Right ventricle myocardium inferior (tissue), 1 donor: ENCODE data around the gene ZFYVE28. TPM values are rescaled to one million over a fixed set of nuclear protein-coding genes. Genes with fewer than 3 reads are reported as not detected.

Source experiments
- ATAC-seq: fragments of 200-7000 bp; cut with Tn5 transposase; one replicate; pipeline ENCODE4 v1.9.1; 2020; ENCODE audit warnings: mild to moderate bottlenecking, moderate library complexity
- DNase-seq: peaks from one replicate; pipeline ENCODE4 v3.0.0; 2021; ENCODE audit errors: missing footprints
- intact Hi-C: fragments of 100-400 bp; cut with DNase I; formaldehyde crosslinking; loops from one replicate; pipeline ENCODE4 v1.11.0; 2022
- total RNA-seq: library from RNA; stranded (reverse); fragmentation: NEBNext Ultra II Directional; extraction: Animal tissue kit (Norgen Biotek cat#: 25700); gene quantifications from one replicate; pipeline ENCODE4 v1.2.1, GENCODE V29; 2021
- donor health status: DM: no; HTN: yes; CAD: no; lungs with severe emphysema.

ZFYVE28 gene
- total RNA-seq, 1 donor from 2014 or later = 6.5 TPM

GRCh38 chr4:2304877-2305561, 113.4 kb downstream of the ZFYVE28 start:
- DNase-seq (no peak), ATAC-seq (no peak)
- intact Hi-C loops = no loop called here

DNA sequence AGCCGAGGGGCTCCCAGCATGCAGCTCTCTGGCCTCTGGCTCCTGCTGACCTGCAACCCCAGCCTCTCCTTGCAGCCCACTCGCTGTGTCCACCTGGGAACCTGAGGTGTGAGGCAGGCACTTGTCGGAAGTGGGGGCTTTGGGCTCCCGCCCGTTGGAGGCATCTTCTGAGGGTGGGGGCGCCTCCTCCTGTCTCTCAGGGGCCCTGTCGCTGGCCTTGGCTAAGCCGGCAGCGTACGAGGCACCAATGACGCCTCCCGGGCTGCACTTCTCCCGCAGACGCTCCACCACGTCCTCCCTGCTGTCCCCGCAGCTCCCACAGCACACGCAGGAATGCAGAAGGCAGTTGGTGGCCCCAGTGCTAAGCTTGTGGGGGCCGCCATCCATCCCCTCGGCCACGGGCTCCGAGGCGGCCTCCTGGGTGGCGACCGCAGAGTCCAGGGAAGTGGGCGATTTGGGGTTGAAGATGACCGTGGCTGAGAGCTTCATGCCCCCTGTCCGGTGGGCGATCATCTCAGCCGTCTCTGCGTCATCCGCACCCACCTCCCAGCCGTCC, 114.0 kb downstream of the ZFYVE28 start:
- intact Hi-C loops = no loop called here
- DNase-seq (no peak), ATAC-seq (no peak)

- no peak for DNase-seq
- intact Hi-C loops = no loop called here
- no peak for ATAC-seq
Observed at GRCh38 chr4:2303686-2304320, 114.6 kb downstream of the ZFYVE28 start.

GRCh38 chr4:2303121-2303685, 115.2 kb downstream of the ZFYVE28 start:
- intact Hi-C loops = no loop called here
- no peak for DNase-seq

DNA sequence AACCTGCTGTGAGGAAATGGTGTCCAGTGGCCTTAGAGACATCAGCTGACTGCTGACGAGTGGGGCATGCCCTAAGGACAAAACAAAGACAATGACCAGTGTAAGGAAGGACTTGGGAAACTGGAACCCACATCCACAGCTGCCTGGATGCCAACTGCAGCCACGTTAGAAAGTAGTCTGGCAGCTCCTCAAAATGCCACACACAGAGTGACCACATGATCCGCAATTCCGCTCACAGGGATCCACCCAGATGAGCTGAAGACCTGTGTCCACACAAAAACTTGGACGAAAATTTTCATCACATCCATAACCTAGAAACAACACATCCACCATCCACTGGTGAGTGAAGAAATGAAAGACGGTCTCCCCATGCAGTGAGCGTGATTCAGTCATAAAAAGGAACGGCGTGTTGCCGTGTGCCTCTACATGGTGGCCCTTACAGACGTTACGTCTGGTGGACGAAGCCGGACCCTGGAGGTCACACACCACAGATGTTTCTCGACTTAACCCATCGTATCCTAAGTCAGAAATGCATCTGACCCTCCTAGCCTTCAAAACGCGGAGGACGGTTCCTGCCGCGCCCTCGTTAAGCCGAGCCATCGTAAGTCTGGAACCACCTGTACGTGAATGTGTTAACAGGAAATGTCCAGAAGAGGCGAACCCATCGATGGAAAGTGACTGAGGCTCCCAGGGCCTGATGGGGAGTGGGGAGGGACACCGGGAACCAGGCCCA, 115.9 kb downstream of the ZFYVE28 start:
- no peak for ATAC-seq
- no peak for DNase-seq
- intact Hi-C loops = no loop called here

More at GRCh38 chr4:2303121-2303685, 115.2 kb downstream of the ZFYVE28 start:
- ATAC-seq = no peak

DNA sequence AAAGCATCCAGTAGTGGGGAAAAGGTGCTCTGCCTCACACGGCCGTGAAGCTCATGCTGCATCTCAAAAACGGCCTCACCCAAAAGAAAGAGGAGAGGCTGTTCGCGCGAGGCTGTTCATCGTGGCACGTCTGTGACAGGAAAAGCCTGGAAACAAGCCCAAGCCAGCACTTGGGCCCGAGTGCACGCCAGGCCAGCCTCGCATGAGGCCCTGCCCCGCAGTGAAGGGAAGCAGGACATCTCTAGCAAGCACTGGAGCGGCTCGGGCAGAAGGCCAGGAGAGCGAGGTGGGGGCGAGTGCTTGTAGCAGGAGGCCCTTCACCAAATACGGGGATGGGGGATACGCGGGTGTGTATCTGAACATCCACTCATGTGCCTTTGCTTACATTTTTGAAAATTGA, 116.6 kb downstream of the ZFYVE28 start:
- intact Hi-C loops = no loop called here
- no peak for DNase-seq
- ATAC-seq = no peak

DNA sequence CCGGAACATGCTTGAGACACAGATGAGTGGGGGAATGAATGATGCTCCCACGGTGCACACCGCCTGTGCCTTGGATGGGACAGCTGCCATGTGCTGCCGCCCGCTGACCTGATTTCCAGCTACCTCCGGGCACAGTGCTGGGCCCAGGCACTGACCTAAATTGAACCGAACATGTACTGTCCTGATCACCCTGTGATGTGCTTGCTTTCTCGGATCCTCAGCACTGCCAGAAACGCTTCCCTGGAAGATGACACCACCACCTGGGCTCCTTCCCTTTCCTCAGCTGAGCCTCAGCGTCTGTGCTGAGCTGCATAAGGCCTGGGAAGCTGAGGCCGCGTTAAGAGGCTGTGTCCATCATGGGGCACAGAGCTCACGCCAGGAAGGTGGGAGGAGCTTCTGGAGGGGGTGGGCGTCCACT, 117.2 kb downstream of the ZFYVE28 start:
- ATAC-seq (no peak), DNase-seq (no peak)
- intact Hi-C loops = no loop called here

GRCh38 chr4:2300431-2301224, 117.8 kb downstream of the ZFYVE28 start:
- DNase-seq = no peak
- intact Hi-C loops = no loop called here
- ATAC-seq = no peak

- intact Hi-C loops = no loop called here
- DNase-seq = no peak
- no peak for ATAC-seq
Observed at GRCh38 chr4:2299794-2300193, 118.7 kb downstream of the ZFYVE28 start.

DNA sequence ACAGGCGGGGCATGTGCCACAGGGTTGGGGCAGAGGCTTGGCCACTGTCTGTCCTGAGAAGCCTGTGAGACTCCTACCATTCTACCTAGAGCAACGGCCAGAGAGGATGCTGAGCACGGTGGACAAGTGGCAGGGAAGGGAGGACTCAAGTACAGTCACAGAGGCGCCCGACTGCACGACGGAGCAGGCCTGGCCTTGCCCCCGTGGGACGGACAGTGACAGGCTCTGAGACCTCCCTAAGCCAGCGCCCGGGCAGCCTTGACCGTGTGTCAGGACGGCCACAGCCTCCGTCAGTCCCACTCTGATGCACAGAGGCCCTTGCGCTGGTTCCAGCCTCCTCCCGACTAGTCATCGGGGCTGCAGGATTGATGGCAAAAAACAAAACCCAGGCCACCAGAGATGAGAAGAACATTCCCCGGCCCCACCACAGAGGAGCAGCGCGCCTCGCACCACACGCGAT, 119.9 kb downstream of the ZFYVE28 start:
- no peak for ATAC-seq
- intact Hi-C loops = no loop called here
- no peak for DNase-seq

- DNase-seq (no peak), ATAC-seq (no peak)
- intact Hi-C loops = no loop called here
Observed at GRCh38 chr4:2297606-2298531, 120.6 kb downstream of the ZFYVE28 start.

DNA sequence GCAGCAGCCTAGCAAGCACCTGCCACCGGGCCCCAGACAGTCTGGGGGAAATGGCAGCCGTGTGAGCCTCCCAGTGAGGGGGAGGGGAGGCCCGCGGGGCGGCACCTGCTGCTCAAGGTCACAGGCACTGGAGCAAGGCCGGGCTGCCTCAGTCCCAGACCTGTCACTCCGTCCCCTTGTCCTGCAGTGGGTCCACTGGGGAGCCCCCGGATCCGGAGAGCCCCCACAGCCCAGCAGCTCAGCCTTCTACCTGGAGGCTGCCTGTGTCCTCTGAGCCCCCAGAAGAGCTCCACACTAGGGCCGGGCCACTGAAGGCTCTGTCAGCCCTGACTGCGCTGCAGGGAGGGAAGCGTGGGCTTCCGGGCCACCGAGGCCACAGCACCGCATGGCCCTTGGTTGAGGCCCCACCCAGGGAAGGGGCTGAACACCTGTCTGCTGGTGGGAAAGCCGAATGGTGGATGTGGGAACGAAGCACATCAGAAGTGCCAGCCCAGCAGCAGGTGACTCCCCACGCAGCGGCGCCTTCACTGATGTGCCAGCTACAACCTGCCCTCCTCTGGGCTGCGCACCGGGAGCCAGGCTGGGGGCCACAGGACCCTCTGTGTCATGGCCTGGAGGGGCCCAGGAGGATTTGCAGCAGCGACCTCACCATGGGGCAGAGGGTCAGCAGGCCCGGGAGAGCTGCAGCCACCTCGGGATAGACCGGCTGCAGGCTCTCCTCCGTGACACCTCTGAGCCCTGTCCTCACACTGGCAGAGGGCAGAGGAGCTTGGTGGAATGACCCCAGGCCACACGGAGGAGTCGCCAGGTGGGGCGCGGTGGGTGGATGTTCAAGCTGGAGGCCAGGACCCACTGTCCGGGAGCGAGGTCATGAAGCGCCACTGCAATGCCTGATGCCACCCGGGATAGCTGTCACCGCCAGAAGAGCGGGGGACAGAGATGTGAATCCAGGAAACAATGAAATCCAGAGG, 121.5 kb downstream of the ZFYVE28 start:
- no peak for DNase-seq
- ATAC-seq = peak; percentile 59
- intact Hi-C loops = no loop called here

- DNase-seq (no peak), ATAC-seq (peak; percentile 38)
- intact Hi-C loops = no loop called here
Observed at GRCh38 chr4:2295900-2296442, 122.5 kb downstream of the ZFYVE28 start.

DNA sequence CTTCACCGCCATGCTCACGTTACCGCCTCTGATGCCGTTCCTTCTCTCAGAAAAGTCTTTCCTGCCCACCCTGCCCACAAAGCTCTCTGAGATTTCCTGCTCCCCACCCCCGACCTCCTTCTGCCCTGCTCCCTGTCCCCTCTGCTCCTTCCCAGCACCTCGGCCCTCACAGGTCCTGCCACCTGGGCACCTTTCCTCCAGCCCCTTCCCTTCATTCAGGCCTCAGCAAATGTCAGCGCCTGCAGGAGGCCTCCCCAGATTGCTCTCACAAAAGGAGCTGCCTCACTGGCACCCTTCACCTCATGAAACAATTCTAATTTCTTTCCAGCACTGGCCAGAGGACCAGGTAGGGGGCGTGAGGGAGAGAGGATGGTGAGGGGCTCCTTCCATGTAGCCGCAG, 122.9 kb downstream of the ZFYVE28 start:
- intact Hi-C loops = no loop called here
- DNase-seq (no peak), ATAC-seq (no peak)

DNA sequence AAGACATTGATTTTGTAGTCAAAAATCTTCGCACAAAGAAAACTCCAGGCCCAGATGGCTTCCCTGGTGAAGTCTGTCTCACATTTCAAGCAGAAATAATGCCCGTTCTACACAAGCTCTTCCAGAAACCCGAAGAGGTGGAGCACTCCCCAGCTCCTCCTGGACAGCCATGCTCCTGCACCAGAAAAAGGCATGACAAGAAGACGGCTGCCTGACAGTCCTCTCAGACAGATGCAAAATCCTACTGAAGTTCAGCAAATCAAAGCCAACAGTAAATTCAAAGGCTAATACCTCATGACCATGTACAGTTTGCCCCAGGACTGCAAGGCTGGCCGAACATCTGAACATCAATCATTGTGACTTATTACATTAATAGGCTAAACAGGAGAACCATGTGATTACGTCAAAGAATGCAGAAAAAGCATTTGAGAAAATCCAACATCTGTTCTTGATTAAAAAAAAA, 125.8 kb downstream of the ZFYVE28 start:
- DNase-seq (no peak), ATAC-seq (no peak)
- intact Hi-C loops = no loop called here
